ENCODE results near the gene TMEM132E. TPM values are rescaled to one million over a fixed set of nuclear protein-coding genes. Genes with fewer than 3 reads are reported as not detected.

Gene TMEM132E
- total and polyA plus RNA-seq, 2 of the 8 experiments (the other 6 are each of a cell fraction or from before 2014, with no cell fraction given): 0.45 to 0.60 TPM

Other genes starting within 250 kb of the TMEM132E start
- gene CCL13, start 223.1 kb upstream of the TMEM132E start, total RNA-seq (2021; fragmentation: NEBNext Ultra II Directional; extraction: Animal tissue kit (Norgen Biotek cat#: 25700)): not detected in 2 replicates
- not detected in 2 replicates for gene CCL13, start 223.1 kb upstream of the TMEM132E start, polyA plus RNA-seq (2011; rRNA removed)
- not detected in 2 replicates for gene CCL1, start 216.3 kb upstream of the TMEM132E start, total RNA-seq (2021; fragmentation: NEBNext Ultra II Directional; extraction: Animal tissue kit (Norgen Biotek cat#: 25700))
- not detected in 2 replicates for gene CCL1, start 216.3 kb upstream of the TMEM132E start, polyA plus RNA-seq (2011; rRNA removed)

All from H1 (cell line).